CD4-positive, alpha-beta T cell (primary cell): ENCODE results near the gene MIDN. TPM values are rescaled to one million over a fixed set of nuclear protein-coding genes. Genes with fewer than 3 reads are reported as not detected.
"Not testable (repeated sequence)": the region's sequence is repeated elsewhere in the genome, so short reads cannot be mapped to it uniquely, and the experiment has no call there.

Experiments
- ATAC-seq: fragments of 200-7000 bp; cut with Tn5 transposase; one replicate; pipeline ENCODE4 v1.10.0; 2022; ENCODE audit warnings: mild to moderate bottlenecking; ENCODE audit not compliant: poor library complexity
- CTCF ChIA-PET: fragments of 350-600 bp; sonication (Branson Sonifier 250); formaldehyde crosslinking; loops from one replicate; lab custom pipeline; 2021; ENCODE audit warnings: antibody characterized with exemption, inconsistent platforms; lab: Charles Lee
- POLR2A ChIA-PET: fragments of 350-600 bp; sonication (Branson Sonifier 250); formaldehyde crosslinking; loops from one replicate; lab custom pipeline; 2021; ENCODE audit warnings: antibody characterized with exemption, inconsistent platforms; lab: Charles Lee
- DNase-seq, 14 experiments: peaks; one replicate each; pipeline ENCODE4 v3.0.0-alpha.2; 2013 to 2020; ENCODE audit warnings: mixed read lengths in 2 of 14
- H3K27ac ChIP-seq, 2 donors: one replicate each; pipeline versions ENCODE4 v1.5.1 to v1.7.0; 2013; ENCODE audit warnings: low read length in 2 of 2, low read depth in 1 of 2, mild to moderate bottlenecking in 1 of 2
- H3K27me3 ChIP-seq, 2 experiments: 1 replicate in 1 of 2; 2 replicates in 1 of 2; pipeline versions ENCODE4 v1.6.1 to v1.7.0; 2013; ENCODE audit warnings: low read length in 2 of 2, control low read depth in 1 of 2, mild to moderate bottlenecking in 1 of 2, moderate library complexity in 1 of 2; ENCODE audit not compliant: insufficient read depth in 2 of 2, control insufficient read depth in 1 of 2
- H3K36me3 ChIP-seq: one replicate; pipeline ENCODE4 v1.6.1; 2013; ENCODE audit warnings: low read length, control low read depth; ENCODE audit not compliant: insufficient read depth
- H3K4me1 ChIP-seq: one replicate; pipeline ENCODE4 v1.6.1; 2013; ENCODE audit warnings: low read length, control low read depth; ENCODE audit not compliant: insufficient read depth
- H3K4me3 ChIP-seq: one replicate; pipeline ENCODE4 v1.5.1; 2013; ENCODE audit warnings: mild to moderate bottlenecking, low read length, moderate library complexity
- H3K9me3 ChIP-seq, 2 experiments: 1 replicate in 1 of 2; 2 replicates in 1 of 2; pipeline versions ENCODE4 v1.6.1 to v1.7.0; 2013; ENCODE audit warnings: low read length in 2 of 2, mild to moderate bottlenecking in 2 of 2, control low read depth in 1 of 2, moderate library complexity in 1 of 2; ENCODE audit not compliant: control insufficient read depth in 1 of 2, insufficient read depth in 1 of 2
- H3K27ac Mint-ChIP-seq: one replicate; pipeline ENCODE4 v1.8.0; 2020; ENCODE audit warnings: mixed read lengths
- H3K27me3 Mint-ChIP-seq: one replicate; pipeline ENCODE4 v1.8.0; 2021; ENCODE audit warnings: mixed read lengths
- H3K36me3 Mint-ChIP-seq: one replicate; pipeline ENCODE4 v1.8.0; 2021; ENCODE audit warnings: low read depth, mixed read lengths
- H3K4me1 Mint-ChIP-seq: one replicate; pipeline ENCODE4 v1.8.0; 2021; ENCODE audit warnings: low read depth, mixed read lengths
- H3K4me3 Mint-ChIP-seq: one replicate; pipeline ENCODE4 v1.8.0; 2020; ENCODE audit warnings: mild to moderate bottlenecking, mixed read lengths
- H3K9me3 Mint-ChIP-seq: one replicate; pipeline ENCODE4 v1.8.0; 2020; ENCODE audit warnings: mixed read lengths
- CTCF ChIP-seq: fragments of 200-600 bp; IDR thresholded peaks from one replicate; pipeline ENCODE4 v1.8.0; 2022; ENCODE audit warnings: antibody characterized with exemption, mild to moderate bottlenecking
- intact Hi-C, 2 experiments: fragments of 100-400 bp; cut with DNase I in 1 of 2; cut with micrococcal nuclease in 1 of 2; formaldehyde crosslinking; loops; one replicate each; pipeline versions ENCODE4 v1.15.1 to v1.9.0; 2023 to 2025; cut with DNase I, micrococcal nuclease
- total RNA-seq, 174 experiments: library from RNA in 2 of 174; stranded (reverse) in 2 of 174; gene quantifications; one replicate each; pipeline ENCODE4 v1.2.3 and lab custom pipeline; 2021 to 2026

Gene MIDN
- total RNA-seq, 2 experiments from 2014 or later = 214 to 228 TPM

DNA sequence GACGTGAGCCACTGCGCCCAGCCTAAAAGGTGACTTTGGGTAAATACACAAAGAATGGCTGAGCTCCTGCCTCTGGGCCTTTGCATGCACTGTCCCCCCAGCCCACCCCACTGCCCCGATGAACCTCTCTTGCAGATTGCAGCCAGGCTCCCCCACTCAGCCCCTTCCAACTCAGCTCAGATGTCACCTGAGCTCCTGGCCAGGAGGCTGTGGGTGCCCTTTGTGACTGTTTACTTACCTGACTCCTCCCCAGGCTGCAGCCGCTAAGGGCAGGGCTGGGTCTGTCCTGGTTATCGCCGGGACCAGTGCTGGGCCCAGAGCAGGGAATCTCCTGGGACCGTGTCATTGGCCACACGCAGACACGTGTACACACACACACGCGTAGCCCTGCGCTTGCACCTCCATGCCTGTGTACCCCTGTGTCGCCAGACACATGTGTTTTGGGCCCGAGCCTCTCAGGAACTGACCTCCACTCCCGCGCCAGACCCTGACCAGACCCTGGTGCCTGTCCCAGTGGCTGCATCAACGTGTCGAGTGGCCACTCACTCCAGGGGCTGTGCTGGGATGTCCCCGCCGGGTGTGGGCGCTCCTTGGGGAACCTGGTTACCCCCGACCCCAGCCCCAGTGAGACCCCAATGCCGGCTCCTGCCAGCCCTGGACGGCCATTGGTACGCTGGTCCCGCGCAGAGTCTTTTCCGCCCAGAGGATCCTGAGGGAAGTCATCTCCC is 56.0 kb downstream of the MIDN start:
- no peak for TF ChIP-seq CTCF
- Histone ChIP-seq H3K27me3 (no peaks in the 10 kb centered on the region), H3K4me1 (no peaks in the 10 kb centered on the region), H3K4me3 (no peak overlapping the region), H3K36me3 (no peaks in the 10 kb centered on the region), H3K9me3 (no peaks in the 10 kb centered on the region), H3K27ac (no peak overlapping the region)
- ChIA-PET CTCF (no interaction called here), POLR2A (no interaction called here)
- H3K9me3 Mint-ChIP-seq = no peaks in the 10 kb centered on the region
- H3K4me3 Mint-ChIP-seq = no peak overlapping the region
- ATAC-seq = no peak
- DNase-seq = no peak
- H3K27ac Mint-ChIP-seq = no peak overlapping the region
- no peaks in the 10 kb centered on the region for H3K36me3 Mint-ChIP-seq
- H3K27me3 Mint-ChIP-seq = no peaks in the 10 kb centered on the region
- no peaks in the 10 kb centered on the region for H3K4me1 Mint-ChIP-seq
- intact Hi-C loops = no loop called here

DNA sequence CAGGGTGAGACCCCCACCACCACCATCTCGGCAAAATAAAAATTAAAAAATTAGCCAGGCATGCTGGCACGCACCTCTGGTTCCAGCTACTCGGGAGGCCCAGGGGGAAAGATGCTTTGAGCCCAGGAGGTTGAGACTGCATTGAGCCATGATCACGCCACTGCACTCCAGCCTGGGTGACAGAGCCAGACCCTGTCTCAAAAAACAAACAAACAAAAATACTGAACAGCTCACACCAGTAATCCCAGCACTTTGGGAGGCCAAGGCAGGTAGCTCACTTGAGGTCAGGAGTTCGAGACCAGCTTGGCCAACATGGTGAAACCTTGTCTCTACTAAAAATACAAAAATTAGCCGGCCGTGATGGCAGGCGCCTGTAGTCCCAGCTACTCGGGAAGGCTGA is 57.0 kb downstream of the MIDN start:
- not testable (repeated sequence) for H3K27ac Mint-ChIP-seq

GRCh38 chr19:1307320-1307719 is 58.9 kb downstream of the MIDN start:
- H3K4me1 Mint-ChIP-seq = no peaks in the 10 kb centered on the region
- no peak overlapping the region for H3K4me3 ChIP-seq
- H3K9me3 ChIP-seq = no peaks in the 10 kb centered on the region
- no peak overlapping the region for H3K27ac Mint-ChIP-seq
- H3K4me1 ChIP-seq = no peaks in the 10 kb centered on the region
- no peaks in the 10 kb centered on the region for H3K36me3 Mint-ChIP-seq
- no peak for ATAC-seq
- H3K27me3 Mint-ChIP-seq = no peaks in the 10 kb centered on the region
- H3K27me3 ChIP-seq = no peaks in the 10 kb centered on the region
- no peaks in the 10 kb centered on the region for H3K9me3 Mint-ChIP-seq
- no peaks in the 10 kb centered on the region for H3K36me3 ChIP-seq
- intact Hi-C loops = no loop called here
- ChIA-PET CTCF (no interaction called here), POLR2A (no interaction called here)
- no peak overlapping the region for H3K27ac ChIP-seq
- no peak for TF ChIP-seq CTCF
- peak in 1 of 14 experiments; percentile 25 for DNase-seq
- no peak overlapping the region for H3K4me3 Mint-ChIP-seq

More for the DNA sequence above, 57.0 kb downstream of the MIDN start:
- H3K27me3 ChIP-seq, intact Hi-C loops, H3K9me3 Mint-ChIP-seq, H3K9me3 ChIP-seq, POLR2A ChIA-PET, CTCF ChIA-PET, DNase-seq, H3K36me3 Mint-ChIP-seq, H3K27ac ChIP-seq, H3K27me3 Mint-ChIP-seq, H3K36me3 ChIP-seq, ATAC-seq, H3K4me3 ChIP-seq, H3K4me1 ChIP-seq, H3K4me3 Mint-ChIP-seq, H3K4me1 Mint-ChIP-seq: not testable (repeated sequence)
